A673 (cell line): ENCODE measurements around the gene ZSWIM5. TPM values are rescaled to one million over a fixed set of nuclear protein-coding genes. Genes with fewer than 3 reads are reported as not detected.

Experiments used
- BruUV-seq: library from RNA; stranded (reverse); fragments of 400-500 nt; replicated peaks from 2 replicates; lab custom pipeline; 2021; lab: Mats Ljungman, UMichigan
- CTCF ChIA-PET: fragments of 300-600 bp; sonication (Branson Sonifier 250); formaldehyde crosslinking; loops from one replicate; lab custom pipeline; 2022; ENCODE audit warnings: antibody characterized with exemption; lab: Charles Lee
- POLR2A ChIA-PET: fragments of 300-600 bp; sonication (Branson Sonifier 250); formaldehyde crosslinking; loops from one replicate; lab custom pipeline; 2022; ENCODE audit warnings: antibody characterized with exemption; ENCODE audit not compliant: low non-redundant PET; lab: Charles Lee
- DNase-seq: peaks from one replicate; pipeline ENCODE4 v3.0.0-alpha.2; 2015; ENCODE audit warnings: low spot score
- H3K27ac ChIP-seq: fragments of 200-600 bp; sonication (generic); 2 replicates; pipeline ENCODE4 v1.5.1; 2016; ENCODE audit warnings: mixed run types, low read depth, mild to moderate bottlenecking, mixed read lengths, antibody characterized with exemption, low read length; ENCODE audit not compliant: poor library complexity, severe bottlenecking
- H3K27me3 ChIP-seq: fragments of 200-600 bp; sonication (generic); replicated peaks from 2 replicates; pipeline ENCODE4 v1.6.1; 2017; ENCODE audit warnings: mixed run types, low read depth, mild to moderate bottlenecking, mixed read lengths, antibody characterized with exemption, low read length; ENCODE audit not compliant: insufficient read depth, poor library complexity
- H3K36me3 ChIP-seq: fragments of 200-600 bp; sonication (generic); 2 replicates; pipeline ENCODE4 v1.6.1; 2016; ENCODE audit warnings: mixed run types, mild to moderate bottlenecking, mixed read lengths, antibody characterized with exemption, low read length; ENCODE audit not compliant: insufficient read depth, poor library complexity, severe bottlenecking
- H3K4me1 ChIP-seq: fragments of 200-600 bp; sonication (generic); 2 replicates; pipeline ENCODE4 v1.6.1; 2017; ENCODE audit warnings: mixed run types, mild to moderate bottlenecking, mixed read lengths, antibody characterized with exemption, low read length; ENCODE audit not compliant: insufficient read depth, poor library complexity, severe bottlenecking
- H3K4me3 ChIP-seq: fragments of 200-600 bp; sonication (generic); 2 replicates; pipeline ENCODE4 v1.5.1; 2016; ENCODE audit warnings: low read depth, mixed run types, mild to moderate bottlenecking, mixed read lengths, low read length; ENCODE audit not compliant: poor library complexity, severe bottlenecking
- H3K9me3 ChIP-seq: fragments of 200-600 bp; sonication (generic); 2 replicates; pipeline ENCODE4 v1.6.1; 2016; ENCODE audit warnings: mixed run types, low read depth, mild to moderate bottlenecking, mixed read lengths, antibody characterized with exemption, low read length; ENCODE audit not compliant: poor library complexity, severe bottlenecking
- CTCF ChIP-seq: fragments of 300-800, 200-600 bp; sonication (generic); conservative IDR thresholded peaks from 2 replicates; pipeline ENCODE4 v1.5.1; 2017; ENCODE audit warnings: low read depth, mild to moderate bottlenecking, antibody characterized with exemption, low read length, moderate library complexity, mixed read lengths
- EZH2 ChIP-seq: fragments of 200-600 bp; sonication (generic); IDR thresholded peaks from 2 replicates; pipeline ENCODE4 v1.6.1; 2017; ENCODE audit warnings: borderline replicate concordance, low read depth, mild to moderate bottlenecking, mixed read lengths, antibody characterized with exemption, low read length; ENCODE audit not compliant: poor library complexity, severe bottlenecking
- intact Hi-C: fragments of 100-400 bp; cut with micrococcal nuclease; formaldehyde crosslinking; loops from one replicate; pipeline ENCODE4 v1.10.0; 2022; ENCODE audit not compliant: unreplicated experiment
- total RNA-seq: library from RNA; stranded (reverse); gene quantifications from 2 replicates; pipeline ENCODE4 v1.2.3, GENCODE V29; 2021

Gene ZSWIM5
- total RNA-seq, 1 experiment from 2014 or later = 0.67 TPM

- no peak for TF ChIP-seq CTCF
- TF ChIP-seq EZH2 = no peak
- peak within 1 kb of the TSS; percentile 68 for H3K27ac ChIP-seq
- H3K9me3 ChIP-seq = no peaks in the 10 kb centered on the region
- peak within 1 kb of the TSS; percentile 85 for H3K4me3 ChIP-seq
- CTCF ChIA-PET = interaction anchor here (1.1 to 1.5 kb wide), 2 partner anchors 288 to 291 kb away, joined by 5 to 12 read pairs; no protein-coding TSS in a partner anchor
- peaks cover 6% of the 10 kb centered on the region for H3K36me3 ChIP-seq
- no peaks in the 10 kb centered on the region for H3K27me3 ChIP-seq
- POLR2A ChIA-PET = interaction anchor here (0.6 to 0.9 kb wide), 4 partner anchors 100 to 1105 kb away, joined by 3 to 5 read pairs (median 4); partner anchors contain the start of genes RPS8 and ZSWIM5
- BruUV-seq = TSS peak; percentile 66
- peak; percentile 97 for DNase-seq
- intact Hi-C loops = loop anchor here (2.0 to 10.0 kb wide), 5 partner anchors 169 to 563 kb away; partner anchors contain the start of genes BEST4, PTCH2, RNU5D-1 and ZSWIM5
- H3K4me1 ChIP-seq = peaks cover 10% of the 10 kb centered on the region
Measured at GRCh38 chr1:45011837-45012638, 194.4 kb downstream of the ZSWIM5 start, which contains the start of gene UROD. Gene UROD (plus strand): TSS chr1:45012254. CDS start chr1:45012266, 12 bp downstream.

- BruUV-seq = TSS peak; percentile 46
- Histone ChIP-seq H3K27ac (peak within 1 kb of the TSS; percentile 68), H3K9me3 (no peaks in the 10 kb centered on the region), H3K36me3 (peaks cover 9% of the 10 kb centered on the region), H3K4me3 (peak within 1 kb of the TSS; percentile 85), H3K4me1 (peaks cover 10% of the 10 kb centered on the region), H3K27me3 (no peaks in the 10 kb centered on the region)
- POLR2A ChIA-PET = interaction anchor here (0.5 to 0.6 kb wide), 3 partner anchors 195 to 1106 kb away, joined by 3 to 7 read pairs (median 5); partner anchors contain the start of gene ZSWIM5
- intact Hi-C loops = loop anchor here (2.0 to 10.0 kb wide), 5 partner anchors 168 to 564 kb away; partner anchors contain the start of genes BEST4, PTCH2, RNU5D-1 and ZSWIM5
- CTCF ChIA-PET = interaction anchor here (1.1 kb wide), 1 partner anchor 292 kb away, joined by 12 read pairs; no protein-coding TSS in a partner anchor
- peak; percentile 80 for DNase-seq
- TF ChIP-seq EZH2 = no peak
- no peak for TF ChIP-seq CTCF
Measured at GRCh38 chr1:45010855-45011811, 195.3 kb downstream of the ZSWIM5 start, which contains the start of gene HECTD3. Gene HECTD3 (minus strand): TSS chr1:45011324. CDS start chr1:45011257, 67 bp downstream.
